Uterus (tissue), 4 donors: ENCODE measurements around the gene CHST10. TPM values are rescaled to one million over a fixed set of nuclear protein-coding genes. Genes with fewer than 3 reads are reported as not detected.

Experiments used
- DNase-seq, 2 donors: peaks; one replicate each; pipeline ENCODE4 v3.0.0-alpha.2; 2019 to 2020
- H3K27ac ChIP-seq, 2 donors: fragments of 200-600 bp; sonication (generic); 1 replicate in 1 of 2; 2 replicates in 1 of 2; pipeline ENCODE4 v1.5.1; 2016 to 2018
- H3K27me3 ChIP-seq, 2 donors: fragments of 200-600 bp; sonication (generic); one replicate each; pipeline ENCODE4 v1.5.1; 2018 to 2019; ENCODE audit warnings: control low read depth in 1 of 2
- H3K36me3 ChIP-seq, 2 donors: fragments of 200-600 bp; sonication (generic); one replicate each; pipeline ENCODE4 v1.5.1; 2019; ENCODE audit warnings: control low read depth in 1 of 2
- H3K4me1 ChIP-seq, 2 donors: fragments of 200-600 bp; sonication (generic); one replicate each; pipeline ENCODE4 v1.5.1; 2018 to 2019; ENCODE audit warnings: control low read depth in 1 of 2
- H3K4me3 ChIP-seq, 2 donors: fragments of 200-600 bp; sonication (generic); 1 replicate in 1 of 2; 2 replicates in 1 of 2; pipeline ENCODE4 v1.5.1; 2018 to 2019; ENCODE audit warnings: mild to moderate bottlenecking in 1 of 2
- H3K9me3 ChIP-seq, 2 donors: fragments of 200-600 bp; sonication (generic); one replicate each; pipeline ENCODE4 v1.5.1; 2019; ENCODE audit warnings: control low read depth in 1 of 2
- POLR2A ChIP-seq, 2 donors: fragments of 450-650 bp; IDR thresholded peaks; one replicate each; pipeline ENCODE4 v1.6.1; 2016; ENCODE audit warnings: antibody characterized with exemption in 2 of 2, mild to moderate bottlenecking in 1 of 2, moderate library complexity in 1 of 2
- intact Hi-C: fragments of 100-400 bp; cut with DNase I; formaldehyde crosslinking; loops from one replicate; pipeline ENCODE4 v1.15.1; 2023; ENCODE audit warnings: low total_unique reads
- total RNA-seq, 4 donors: library from RNA; depleted of rRNA in 3 of 4; stranded (reverse); fragments of >200 nt in 3 of 4; gene quantifications; one replicate each; pipeline versions ENCODE4 v1.1.0 to v1.2.4, GENCODE V29; 2014 to 2023
- TF ChIP-seq, protein P1 (sequence below), 4 experiments: fragments of 200-600 bp in 2 of 4; fragments of 450-650 bp in 2 of 4; sonication (generic) in 2 of 4; IDR thresholded peaks; one replicate each; pipeline ENCODE4 v1.5.1; 2016 to 2019; ENCODE audit warnings: antibody characterized with exemption in 4 of 4, mild to moderate bottlenecking in 2 of 4, moderate library complexity in 1 of 4
- donor health status: DM: yes; HTN: yes; CAD: no.

The CHST10 gene
- total RNA-seq, 4 donors from 2014 or later: 0.88 to 38.4 (median 18.9) TPM

GRCh38 chr2:100391735-100392515 lies 25.5 kb downstream of the CHST10 start:
- no peak overlapping the region for H3K27ac ChIP-seq
- DNase-seq: no peak
- intact Hi-C loops: no loop called here
- no peak overlapping the region for H3K4me3 ChIP-seq
- TF ChIP-seq, protein P1, sequence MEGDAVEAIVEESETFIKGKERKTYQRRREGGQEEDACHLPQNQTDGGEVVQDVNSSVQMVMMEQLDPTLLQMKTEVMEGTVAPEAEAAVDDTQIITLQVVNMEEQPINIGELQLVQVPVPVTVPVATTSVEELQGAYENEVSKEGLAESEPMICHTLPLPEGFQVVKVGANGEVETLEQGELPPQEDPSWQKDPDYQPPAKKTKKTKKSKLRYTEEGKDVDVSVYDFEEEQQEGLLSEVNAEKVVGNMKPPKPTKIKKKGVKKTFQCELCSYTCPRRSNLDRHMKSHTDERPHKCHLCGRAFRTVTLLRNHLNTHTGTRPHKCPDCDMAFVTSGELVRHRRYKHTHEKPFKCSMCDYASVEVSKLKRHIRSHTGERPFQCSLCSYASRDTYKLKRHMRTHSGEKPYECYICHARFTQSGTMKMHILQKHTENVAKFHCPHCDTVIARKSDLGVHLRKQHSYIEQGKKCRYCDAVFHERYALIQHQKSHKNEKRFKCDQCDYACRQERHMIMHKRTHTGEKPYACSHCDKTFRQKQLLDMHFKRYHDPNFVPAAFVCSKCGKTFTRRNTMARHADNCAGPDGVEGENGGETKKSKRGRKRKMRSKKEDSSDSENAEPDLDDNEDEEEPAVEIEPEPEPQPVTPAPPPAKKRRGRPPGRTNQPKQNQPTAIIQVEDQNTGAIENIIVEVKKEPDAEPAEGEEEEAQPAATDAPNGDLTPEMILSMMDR (IDR thresholded peaks at IDR 0.05): no peak
- TF ChIP-seq POLR2A (IDR thresholded peaks at IDR 0.05): no peak
- H3K27me3 ChIP-seq: no peaks in the 10 kb centered on the region
- H3K9me3 ChIP-seq: no peaks in the 10 kb centered on the region
- H3K36me3 ChIP-seq: no peaks in the 10 kb centered on the region
- no peaks in the 10 kb centered on the region for H3K4me1 ChIP-seq

- intact Hi-C loops: no loop called here
- DNase-seq: no peak
These were observed 27.2 kb downstream of the CHST10 start for GRCh38 chr2:100390001-100390940.

DNA sequence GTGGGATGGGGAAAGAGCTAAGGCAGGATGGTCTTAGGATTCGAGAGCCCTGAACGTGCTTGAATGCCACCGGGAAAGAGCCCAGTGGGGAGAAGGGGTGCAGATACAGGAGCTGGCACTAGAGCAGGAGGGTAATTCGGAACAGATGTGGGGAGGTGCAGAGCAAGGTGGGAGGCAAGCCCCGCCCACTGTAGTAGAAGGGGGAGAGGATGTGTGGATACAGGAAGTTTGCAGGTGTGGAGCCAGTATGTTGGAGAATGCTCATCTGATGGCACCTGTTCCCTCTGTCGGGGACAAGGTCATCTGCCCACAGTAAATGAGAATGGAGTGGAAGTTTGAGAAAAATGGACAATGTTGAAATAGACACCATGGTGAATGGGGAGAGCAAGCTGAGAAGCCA lies 28.8 kb downstream of the CHST10 start:
- no peak overlapping the region for H3K4me3 ChIP-seq
- intact Hi-C loops: no loop called here
- H3K27ac ChIP-seq: no peak overlapping the region
- no peaks in the 10 kb centered on the region for H3K4me1 ChIP-seq
- H3K36me3 ChIP-seq: no peaks in the 10 kb centered on the region
- no peaks in the 10 kb centered on the region for H3K9me3 ChIP-seq
- TF ChIP-seq POLR2A (IDR thresholded peaks at IDR 0.05): no peak
- TF ChIP-seq, protein P1 (IDR thresholded peaks at IDR 0.05): no peak
- DNase-seq: no peak
- no peaks in the 10 kb centered on the region for H3K27me3 ChIP-seq

More at GRCh38 chr2:100390001-100390940, 27.2 kb downstream of the CHST10 start:
- H3K4me3 ChIP-seq: no peak overlapping the region
- no peaks in the 10 kb centered on the region for H3K9me3 ChIP-seq
- no peak for TF ChIP-seq POLR2A (IDR thresholded peaks at IDR 0.05)
- TF ChIP-seq, protein P1 (IDR thresholded peaks at IDR 0.05): no peak
- no peaks in the 10 kb centered on the region for H3K27me3 ChIP-seq
- H3K27ac ChIP-seq: no peak overlapping the region
- H3K36me3 ChIP-seq: no peaks in the 10 kb centered on the region
- H3K4me1 ChIP-seq: no peaks in the 10 kb centered on the region

GRCh38 chr2:100383954-100384353 lies 33.5 kb downstream of the CHST10 start:
- H3K27me3 ChIP-seq: no peaks in the 10 kb centered on the region
- no peaks in the 10 kb centered on the region for H3K4me1 ChIP-seq
- H3K36me3 ChIP-seq: no peaks in the 10 kb centered on the region
- intact Hi-C loops: no loop called here
- no peak overlapping the region for H3K4me3 ChIP-seq
- no peak for DNase-seq
- no peak overlapping the region for H3K27ac ChIP-seq
- TF ChIP-seq, protein P1 (IDR thresholded peaks at IDR 0.05): no peak
- no peak for TF ChIP-seq POLR2A (IDR thresholded peaks at IDR 0.05)
- no peaks in the 10 kb centered on the region for H3K9me3 ChIP-seq

DNA sequence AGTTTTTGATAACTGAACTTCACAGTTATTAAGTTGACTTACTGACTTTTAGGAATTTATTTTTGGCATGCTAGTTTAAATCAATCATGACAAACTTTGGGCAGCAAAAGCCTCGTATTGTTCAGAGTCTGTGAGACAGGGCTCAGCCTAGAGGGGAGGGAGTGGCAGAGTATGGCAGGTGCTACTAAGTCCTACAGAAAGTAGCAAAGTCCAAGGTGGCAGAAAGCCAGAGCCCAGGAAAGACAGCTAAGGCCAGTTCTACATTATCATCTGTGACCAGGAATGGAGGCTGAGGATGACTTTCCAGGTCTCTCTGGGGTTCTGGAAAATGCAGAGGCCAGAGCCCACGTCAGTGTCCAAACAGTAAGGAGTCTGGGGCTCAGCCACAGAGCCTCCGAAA lies 34.2 kb downstream of the CHST10 start:
- TF ChIP-seq, protein P1 (IDR thresholded peaks at IDR 0.05): no peak
- no peak for TF ChIP-seq POLR2A (IDR thresholded peaks at IDR 0.05)

More for the DNA sequence above, 34.2 kb downstream of the CHST10 start:
- no peak for DNase-seq
- no peak overlapping the region for H3K4me3 ChIP-seq
- H3K4me1 ChIP-seq: no peaks in the 10 kb centered on the region
- intact Hi-C loops: no loop called here
- no peaks in the 10 kb centered on the region for H3K27me3 ChIP-seq
- no peak overlapping the region for H3K27ac ChIP-seq
- no peaks in the 10 kb centered on the region for H3K9me3 ChIP-seq
- no peaks in the 10 kb centered on the region for H3K36me3 ChIP-seq
